Mesendoderm (in vitro differentiated cells): ENCODE results near the gene TUBA3E.
A peak's percentile ranks its signal among the peaks of the same experiment; 100 is the strongest.
"Not testable (repeated sequence)": the region's sequence is repeated elsewhere in the genome, so short reads cannot be mapped to it uniquely, and the experiment has no call there.

ENCODE experiments used
- DNase-seq: peaks from one replicate; pipeline ENCODE4 v3.0.0; 2013
- H2AK5ac ChIP-seq: 2 replicates; pipeline ENCODE4 v1.6.1; 2013; ENCODE audit warnings: low read length, inconsistent platforms
- H2BK120ac ChIP-seq: 2 replicates; pipeline ENCODE4 v1.6.1; 2013; ENCODE audit warnings: low read depth, mild to moderate bottlenecking, low read length, moderate library complexity, mixed read lengths
- H2BK15ac ChIP-seq: replicated peaks from 2 replicates; pipeline ENCODE4 v1.6.1; 2013; ENCODE audit warnings: low read depth, mild to moderate bottlenecking, moderate library complexity
- H2BK5ac ChIP-seq: 2 replicates; pipeline ENCODE4 v1.6.1; 2013; ENCODE audit warnings: low read length, inconsistent platforms
- H3K18ac ChIP-seq: 2 replicates; pipeline ENCODE4 v1.6.1; 2013; ENCODE audit warnings: mild to moderate bottlenecking, low read length, mixed read lengths
- H3K23ac ChIP-seq: one replicate; pipeline ENCODE4 v1.6.1; 2013; ENCODE audit warnings: low read length
- H3K27ac ChIP-seq: 2 replicates; pipeline ENCODE4 v1.5.1; 2013; ENCODE audit warnings: low read depth, mild to moderate bottlenecking, inconsistent platforms, low read length, moderate library complexity
- H3K27me3 ChIP-seq: 2 replicates; pipeline ENCODE4 v1.6.1; 2013; ENCODE audit warnings: low read length, control low read depth, mild to moderate bottlenecking, inconsistent platforms; ENCODE audit not compliant: insufficient read depth, poor library complexity
- H3K36me3 ChIP-seq: 2 replicates; pipeline ENCODE4 v1.6.1; 2013; ENCODE audit warnings: low read length, inconsistent platforms; ENCODE audit not compliant: control insufficient read depth, insufficient read depth
- H3K4ac ChIP-seq: one replicate; pipeline ENCODE4 v1.6.1; 2013; ENCODE audit warnings: low read depth, mild to moderate bottlenecking, low read length, moderate library complexity
- H3K4me1 ChIP-seq: 2 replicates; pipeline ENCODE4 v1.6.1; 2013; ENCODE audit warnings: low read depth, low read length, inconsistent platforms; ENCODE audit not compliant: control insufficient read depth
- H3K4me2 ChIP-seq: 2 replicates; pipeline ENCODE4 v1.6.1; 2013; ENCODE audit warnings: low read length
- H3K4me3 ChIP-seq: 2 replicates; pipeline ENCODE4 v1.5.1; 2013; ENCODE audit warnings: mild to moderate bottlenecking, low read length
- H3K56ac ChIP-seq: one replicate; pipeline ENCODE4 v1.6.1; 2013; ENCODE audit warnings: low read length
- H3K79me1 ChIP-seq: 2 replicates; pipeline ENCODE4 v1.6.1; 2013; ENCODE audit warnings: low read length, inconsistent platforms
- H3K79me2 ChIP-seq: 2 replicates; pipeline ENCODE4 v1.6.1; 2013; ENCODE audit warnings: mild to moderate bottlenecking, low read length; ENCODE audit not compliant: control insufficient read depth, insufficient read depth
- H3K9ac ChIP-seq: 2 replicates; pipeline ENCODE4 v1.6.1; 2013; ENCODE audit warnings: low read length, inconsistent platforms
- H4K5ac ChIP-seq: one replicate; pipeline ENCODE4 v1.6.1; 2013; ENCODE audit warnings: low read length
- H4K8ac ChIP-seq: one replicate; pipeline ENCODE4 v1.6.1; 2013; ENCODE audit warnings: low read depth, mild to moderate bottlenecking, control low read depth, low read length, moderate library complexity
- WGBS: extraction: QIAGEN DNeasy Blood & Tissue Kit; methylation state at CpG from one replicate; pipeline ENCODE4 v1.1.7; 2013; ENCODE audit warnings: low lambda C conversion rate, missing lambda C conversion rate; ENCODE audit not compliant: insufficient coverage; ENCODE audit errors: extremely low coverage; 5-methylcytosine and 5-hydroxymethylcytosine counted together

TUBA3E gene

DNA sequence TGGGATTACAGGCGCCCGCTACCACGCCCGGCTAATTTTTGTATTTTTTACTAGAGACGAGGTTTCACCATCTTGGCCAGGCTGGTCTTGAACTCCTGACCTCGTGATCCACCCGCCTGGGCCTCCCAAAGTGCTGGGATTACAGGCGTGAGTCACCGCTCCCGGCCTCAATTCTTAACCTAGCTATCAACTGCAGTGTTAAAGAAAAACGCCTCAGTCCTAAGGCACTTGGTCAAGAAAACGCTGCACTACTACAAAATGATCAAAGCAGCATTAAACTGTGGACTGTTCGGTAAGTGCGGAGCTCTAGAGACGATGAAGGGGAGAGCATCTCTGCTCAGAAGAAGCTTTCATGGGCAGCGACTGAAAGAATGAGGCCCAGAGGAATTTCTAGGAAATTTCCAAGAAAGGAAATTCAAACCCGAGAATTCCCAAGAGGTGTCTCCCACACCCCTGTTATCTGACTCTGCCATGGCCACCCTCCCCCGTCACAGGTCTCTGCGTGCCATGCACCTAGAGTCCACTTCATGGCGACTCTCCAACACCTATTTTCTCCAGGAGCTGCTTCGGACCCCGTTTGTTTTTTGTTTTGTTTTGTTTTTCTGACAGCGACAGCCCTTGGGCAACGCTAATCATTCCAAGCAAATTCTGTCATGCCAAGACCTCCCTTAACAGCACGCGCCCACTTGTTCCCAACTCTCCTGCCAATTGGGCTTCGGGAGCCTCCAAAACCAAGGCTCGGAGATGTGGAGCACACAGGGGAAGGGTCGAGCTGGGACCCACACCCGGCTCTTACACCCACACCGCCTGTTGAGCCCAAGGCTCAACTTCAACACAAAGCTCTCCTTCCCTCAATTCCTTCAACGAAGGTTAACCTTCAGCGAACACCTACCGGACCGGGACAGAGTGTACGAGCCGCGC is 17.6 kb downstream of the TUBA3E start:
- Histone ChIP-seq H3K27ac (peak overlapping the region; percentile 27), H3K18ac (peak overlapping the region; percentile 33), H3K4ac (peak overlapping the region; percentile 90), H3K4me3 (peak overlapping the region; percentile 71), H3K23ac (peak overlapping the region; percentile 83), H3K9ac (peak overlapping the region; percentile 90), H3K4me2 (peak overlapping the region; percentile 37), H3K56ac (peak overlapping the region; percentile 92), H3K79me2 (peaks cover 48% of the 10 kb centered on the region)
- H3K79me1 ChIP-seq, H3K4me1 ChIP-seq, H3K36me3 ChIP-seq, H2BK15ac ChIP-seq, H2BK5ac ChIP-seq, H2AK5ac ChIP-seq, H3K27me3 ChIP-seq, H4K8ac ChIP-seq, H4K5ac ChIP-seq, H2BK120ac ChIP-seq: not testable (repeated sequence)
- DNase-seq: peak; percentile 28
- no CpG with 5 or more reads among the region's 38 CpGs for WGBS

DNA sequence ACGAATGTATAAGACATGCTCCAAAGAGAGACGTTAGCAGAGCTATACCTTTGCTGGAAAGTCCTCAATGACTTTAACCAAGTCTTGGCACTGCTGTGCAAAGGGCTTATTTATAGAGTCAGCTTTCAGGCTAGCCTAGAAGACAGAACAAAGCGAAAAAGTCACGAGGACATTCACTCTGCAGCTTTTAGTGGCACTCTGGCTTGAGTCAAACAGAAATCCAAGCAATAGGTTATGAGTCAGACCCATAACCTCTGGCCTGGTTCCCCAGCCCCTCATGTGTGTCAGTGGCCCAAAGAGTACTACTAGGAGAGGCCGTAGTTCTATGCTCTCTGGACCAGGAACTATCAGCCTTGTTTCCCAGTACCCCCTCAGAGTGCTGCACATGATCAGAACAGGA is 23.4 kb downstream of the TUBA3E start:
- H2BK5ac ChIP-seq, H4K8ac ChIP-seq, H3K56ac ChIP-seq, H3K4me2 ChIP-seq, H3K4ac ChIP-seq, H3K27me3 ChIP-seq, H2AK5ac ChIP-seq, H3K23ac ChIP-seq, H3K36me3 ChIP-seq, H2BK120ac ChIP-seq, H3K9ac ChIP-seq, H3K27ac ChIP-seq, DNase-seq, H3K18ac ChIP-seq, H2BK15ac ChIP-seq, H4K5ac ChIP-seq, H3K79me1 ChIP-seq, H3K4me1 ChIP-seq, H3K4me3 ChIP-seq: not testable (repeated sequence)
- no CpG with 5 or more reads among the region's 5 CpGs for WGBS
- H3K79me2 ChIP-seq: peaks cover 32% of the 10 kb centered on the region

DNA sequence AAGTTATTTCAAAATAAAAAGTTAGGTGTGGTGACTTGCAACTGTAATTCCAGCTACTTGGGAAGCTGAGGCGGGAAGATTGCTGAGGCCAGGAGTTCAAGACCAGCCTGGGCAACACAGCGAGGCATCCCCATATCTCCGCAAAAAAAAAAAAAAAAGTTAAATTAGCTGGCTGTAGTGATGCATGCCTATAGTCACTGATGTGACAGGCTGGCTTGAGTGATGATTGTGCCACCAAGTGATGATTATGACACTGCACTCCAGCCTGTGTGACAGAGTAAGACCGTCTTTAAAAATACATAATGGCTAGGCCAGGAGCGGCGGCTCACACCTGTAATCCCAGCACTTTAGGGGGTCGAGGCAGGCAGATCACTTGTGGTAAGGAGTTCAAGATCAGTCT is 28.3 kb downstream of the TUBA3E start:
- peaks cover 8% of the 10 kb centered on the region for H3K36me3 ChIP-seq
- no peaks in the 10 kb centered on the region for H3K79me1 ChIP-seq
- no peak overlapping the region for H3K23ac ChIP-seq
- no peak for DNase-seq
- no CpG with 5 or more reads among the region's 7 CpGs for whole genome bisulfite sequencing
- H3K27ac ChIP-seq: no peak overlapping the region
- H3K4me2 ChIP-seq: no peak overlapping the region
- no peaks in the 10 kb centered on the region for H3K4me1 ChIP-seq
- H3K79me2 ChIP-seq: no peaks in the 10 kb centered on the region
- H3K4ac ChIP-seq: no peak overlapping the region
- H3K18ac ChIP-seq: no peak overlapping the region
- no peak overlapping the region for H3K56ac ChIP-seq
- no peak overlapping the region for H3K4me3 ChIP-seq
- no peak overlapping the region for H4K5ac ChIP-seq
- H3K9ac ChIP-seq: no peak overlapping the region
- no peak overlapping the region for H2BK15ac ChIP-seq
- no peak overlapping the region for H4K8ac ChIP-seq
- no peaks in the 10 kb centered on the region for H3K27me3 ChIP-seq
- H2BK5ac ChIP-seq: no peak overlapping the region
- H2BK120ac ChIP-seq: no peak overlapping the region
- no peak overlapping the region for H2AK5ac ChIP-seq

DNA sequence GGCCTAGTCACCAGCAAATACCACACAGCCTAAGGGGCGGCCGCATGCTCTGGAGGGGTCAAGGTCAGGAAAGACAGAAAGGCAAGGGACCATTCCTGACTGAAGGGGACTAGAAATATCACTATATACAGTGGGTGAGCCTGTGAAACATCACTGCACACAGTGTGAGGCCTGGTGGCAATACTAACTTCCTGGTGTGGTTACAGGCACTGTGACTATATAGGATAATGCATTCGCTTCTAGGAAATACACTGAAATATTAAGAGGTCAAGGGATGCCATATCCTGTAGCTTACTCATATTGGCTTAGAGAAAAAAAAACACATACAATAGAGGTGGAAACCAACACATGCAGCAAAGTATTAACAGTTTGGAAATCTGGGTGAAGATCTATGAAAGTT is 29.1 kb downstream of the TUBA3E start:
- not testable (repeated sequence) for H3K27ac ChIP-seq, H3K4me2 ChIP-seq, H2BK5ac ChIP-seq, H4K8ac ChIP-seq, DNase-seq, H2BK120ac ChIP-seq, H3K23ac ChIP-seq, H3K4me1 ChIP-seq, H3K4ac ChIP-seq, H4K5ac ChIP-seq, H3K79me2 ChIP-seq, H2AK5ac ChIP-seq, H3K79me1 ChIP-seq, H3K9ac ChIP-seq, H2BK15ac ChIP-seq, H3K18ac ChIP-seq, H3K4me3 ChIP-seq, H3K36me3 ChIP-seq, H3K27me3 ChIP-seq, H3K56ac ChIP-seq
- no CpG with 5 or more reads among the region's 3 CpGs for WGBS

DNA sequence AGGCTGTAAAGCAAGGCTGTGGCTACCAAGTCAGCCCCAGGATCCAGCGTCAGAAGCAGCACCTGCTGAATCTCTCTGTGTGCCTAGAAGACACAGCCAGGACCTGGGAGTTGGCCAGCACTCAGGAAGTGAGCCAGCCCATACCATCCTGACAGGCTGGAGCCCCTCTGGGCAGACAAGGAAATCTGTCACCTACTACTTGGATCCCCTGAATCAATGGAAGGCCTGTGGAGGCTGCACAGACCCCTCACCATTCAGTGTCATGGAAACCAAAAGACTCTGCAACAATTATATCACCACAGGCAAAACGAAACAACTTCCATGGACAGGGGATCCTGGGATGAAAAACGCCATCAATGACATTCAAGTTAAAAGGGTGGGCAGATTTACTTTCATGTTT is 31.6 kb downstream of the TUBA3E start:
- not testable (repeated sequence) for H3K36me3 ChIP-seq, H3K4me3 ChIP-seq, H2AK5ac ChIP-seq, H3K56ac ChIP-seq, H2BK15ac ChIP-seq, H4K8ac ChIP-seq, DNase-seq, H3K27ac ChIP-seq, H3K9ac ChIP-seq, H3K27me3 ChIP-seq, H3K18ac ChIP-seq, H3K79me1 ChIP-seq, H3K4me1 ChIP-seq, H2BK120ac ChIP-seq, H4K5ac ChIP-seq, H3K23ac ChIP-seq, H3K79me2 ChIP-seq, H3K4me2 ChIP-seq, H3K4ac ChIP-seq, H2BK5ac ChIP-seq
- no CpG with 5 or more reads among the region's 3 CpGs for WGBS
